Measurements from ENCODE around the gene PCDHGA7. TPM values are rescaled to one million over a fixed set of nuclear protein-coding genes. Genes with fewer than 3 reads are reported as not detected.
"Not testable (repeated sequence)": the region's sequence is repeated elsewhere in the genome, so short reads cannot be mapped to it uniquely, and the experiment has no call there.

Gene PCDHGA7
- total RNA-seq, 1 donor from 2014 or later, result 4.2 TPM

GRCh38 chr5:141392429-141393198 lies 10.1 kb downstream of the PCDHGA7 start, which contains the start of gene PCDHGA8:
PCDHGA8 (plus strand) TSS chr5:141392633; CDS start chr5:141392814, 181 bp downstream.
- no peak for TF ChIP-seq CTCF (IDR thresholded peaks at IDR 0.05)
- Histone ChIP-seq H3K4me1 (no peaks in the 10 kb centered on the region), H3K36me3 (peaks cover 0 to 9% of the 10 kb centered on the region in 2 donors), H3K27ac (no peak within 1 kb of the TSS), H3K4me3 (no peak within 1 kb of the TSS), H3K9me3 (peaks cover 78 to 97% of the 10 kb centered on the region in 2 donors), H3K27me3 (no peaks in the 10 kb centered on the region)
- no peak for DNase-seq (ENCODE audit: low spot score in 2 of 2)
- intact Hi-C loops (cut with DNase I), result no loop called here

- H3K9me3 ChIP-seq, result peaks cover 78 to 97% of the 10 kb centered on the region in 2 donors
- DNase-seq (ENCODE audit: low spot score in 2 of 2), result no peak
- H3K4me3 ChIP-seq, result no peak overlapping the region
- no peak for TF ChIP-seq CTCF (IDR thresholded peaks at IDR 0.05)
- no peak overlapping the region for H3K27ac ChIP-seq
- no peaks in the 10 kb centered on the region for H3K27me3 ChIP-seq
- no peaks in the 10 kb centered on the region for H3K4me1 ChIP-seq
- intact Hi-C loops (cut with DNase I), result no loop called here
- H3K36me3 ChIP-seq, result peaks cover 0 to 9% of the 10 kb centered on the region in 2 donors
Observed at GRCh38 chr5:141393267-141393666, 10.7 kb downstream of the PCDHGA7 start.

- H3K27ac ChIP-seq; H3K36me3 ChIP-seq; DNase-seq (ENCODE audit: low spot score in 2 of 2); H3K4me3 ChIP-seq; intact Hi-C loops (cut with DNase I); H3K4me1 ChIP-seq; H3K27me3 ChIP-seq: not testable (repeated sequence)
- peaks cover 77 to 97% of the 10 kb centered on the region in 2 donors for H3K9me3 ChIP-seq
Observed at GRCh38 chr5:141394401-141395187, 12.1 kb downstream of the PCDHGA7 start.

GRCh38 chr5:141397756-141398551 lies 15.4 kb downstream of the PCDHGA7 start, which contains the start of gene PCDHGB5:
PCDHGB5 (plus strand) TSS chr5:141397947; CDS start chr5:141398128, 181 bp downstream.
- H3K27me3 ChIP-seq; H3K36me3 ChIP-seq; DNase-seq (ENCODE audit: low spot score in 2 of 2); H3K4me1 ChIP-seq; intact Hi-C loops (cut with DNase I): not testable (repeated sequence)
- Histone ChIP-seq H3K4me3 (peak within 1 kb of the TSS; percentile 33 to 38), H3K27ac (peak within 1 kb of the TSS in 1 of 2 donors; percentile 18), H3K9me3 (peaks cover 79 to 97% of the 10 kb centered on the region in 2 donors)
- TF ChIP-seq CTCF (IDR thresholded peaks at IDR 0.05), result peak; percentile 21 to 39 (median 29)

GRCh38 chr5:141398608-141399007 lies 16.1 kb downstream of the PCDHGA7 start:
- no peak for TF ChIP-seq CTCF (IDR thresholded peaks at IDR 0.05)
- no peaks in the 10 kb centered on the region for H3K27me3 ChIP-seq
- intact Hi-C loops (cut with DNase I), result no loop called here

More at GRCh38 chr5:141398608-141399007, 16.1 kb downstream of the PCDHGA7 start:
- Histone ChIP-seq H3K4me1 (no peaks in the 10 kb centered on the region), H3K4me3 (peak overlapping the region in 1 of 2 donors; percentile 2), H3K36me3 (peaks cover 0 to 5% of the 10 kb centered on the region in 2 donors), H3K9me3 (peaks cover 79 to 97% of the 10 kb centered on the region in 2 donors), H3K27ac (no peak overlapping the region)
- no peak for DNase-seq (ENCODE audit: low spot score in 2 of 2)

Data from ascending aorta (tissue), 2 donors.